Neural progenitor cell (in vitro differentiated cells): ENCODE results near the gene TOGARAM1. TPM values are rescaled to one million over a fixed set of nuclear protein-coding genes. Genes with fewer than 3 reads are reported as not detected.

Source experiments
- DNase-seq: peaks from one replicate; pipeline ENCODE4 v3.0.0-alpha.2; 2016; ENCODE audit warnings: low spot score
- H2AFZ ChIP-seq: fragments of 200-600 bp; sonication (generic); replicated peaks from 2 replicates; pipeline ENCODE4 v1.6.1; 2016; ENCODE audit warnings: antibody characterized with exemption
- H3F3A ChIP-seq: fragments of 200-600 bp; sonication (generic); 2 replicates; pipeline ENCODE4 v1.6.1; 2016; ENCODE audit warnings: antibody characterized with exemption, low read depth
- H3K27ac ChIP-seq: fragments of 200-600 bp; sonication (generic); 2 replicates; pipeline ENCODE4 v1.5.1; 2016; ENCODE audit warnings: mild to moderate bottlenecking
- H3K27me3 ChIP-seq: fragments of 200-600 bp; sonication (generic); 2 replicates; pipeline ENCODE4 v1.6.1; 2016; ENCODE audit warnings: mild to moderate bottlenecking, moderate library complexity
- H3K36me3 ChIP-seq: fragments of 200-600 bp; sonication (generic); 2 replicates; pipeline ENCODE4 v1.5.1; 2016
- H3K4me1 ChIP-seq: fragments of 200-600 bp; sonication (generic); 2 replicates; pipeline ENCODE4 v1.6.1; 2016; ENCODE audit warnings: mixed run types
- H3K4me2 ChIP-seq: fragments of 200-600 bp; sonication (generic); 2 replicates; pipeline ENCODE4 v1.6.1; 2016
- H3K4me3 ChIP-seq: fragments of 200-600 bp; sonication (generic); 2 replicates; pipeline ENCODE4 v1.5.1; 2016
- H3K79me2 ChIP-seq: fragments of 200-600 bp; sonication (generic); 2 replicates; pipeline ENCODE4 v1.6.1; 2016; ENCODE audit warnings: low read depth
- H3K9ac ChIP-seq: fragments of 200-600 bp; sonication (generic); 2 replicates; pipeline ENCODE4 v1.6.1; 2016
- H3K9me3 ChIP-seq: fragments of 200-600 bp; sonication (generic); 2 replicates; pipeline ENCODE4 v1.5.1; 2016; ENCODE audit warnings: low read depth
- H4K20me1 ChIP-seq: fragments of 200-600 bp; sonication (generic); 2 replicates; pipeline ENCODE4 v1.6.1; 2016; ENCODE audit warnings: low read depth
- H3K27ac Mint-ChIP-seq: 3 replicates; pipeline ENCODE4 v1.8.0; 2021; ENCODE audit warnings: mixed read lengths
- H3K27me3 Mint-ChIP-seq: 2 replicates; pipeline ENCODE4 v1.8.0; 2022; ENCODE audit warnings: low read depth, mild to moderate bottlenecking, inconsistent platforms, moderate library complexity, mixed read lengths; ENCODE audit not compliant: insufficient read depth
- H3K36me3 Mint-ChIP-seq: 3 replicates; pipeline ENCODE4 v1.8.0; 2021; ENCODE audit warnings: mixed read lengths
- H3K4me1 Mint-ChIP-seq: 3 replicates; pipeline ENCODE4 v1.8.0; 2021; ENCODE audit warnings: mixed read lengths
- H3K4me3 Mint-ChIP-seq: 3 replicates; pipeline ENCODE4 v1.8.0; 2021; ENCODE audit warnings: mild to moderate bottlenecking, moderate library complexity, mixed read lengths
- H3K9me3 Mint-ChIP-seq: 3 replicates; pipeline ENCODE4 v1.8.0; 2020; ENCODE audit warnings: mixed read lengths
- EZH2 ChIP-seq: fragments of 200-600 bp; sonication (generic); IDR thresholded peaks from 2 replicates; pipeline ENCODE4 v1.6.1; 2017; ENCODE audit warnings: antibody characterized with exemption, mild to moderate bottlenecking, moderate library complexity
- EZH2phosphoT487 ChIP-seq: fragments of 200-600 bp; sonication (generic); IDR thresholded peaks from 2 replicates; pipeline ENCODE4 v1.6.1; 2017; ENCODE audit warnings: antibody characterized with exemption
- total RNA-seq: library from RNA; depleted of rRNA; stranded (reverse); fragments of >200 nt; gene quantifications from 2 replicates; pipeline ENCODE4 v1.2.3, GENCODE V29; 2015; ENCODE audit warnings: low replicate concordance
- TF ChIP-seq, protein P1 (sequence below): fragments of 200-600 bp; sonication (generic); IDR thresholded peaks from 2 replicates; pipeline ENCODE4 v1.5.1; 2017; ENCODE audit warnings: antibody characterized with exemption, mild to moderate bottlenecking

The TOGARAM1 gene
- total RNA-seq, 1 donor from 2014 or later = 23.1 TPM

DNA sequence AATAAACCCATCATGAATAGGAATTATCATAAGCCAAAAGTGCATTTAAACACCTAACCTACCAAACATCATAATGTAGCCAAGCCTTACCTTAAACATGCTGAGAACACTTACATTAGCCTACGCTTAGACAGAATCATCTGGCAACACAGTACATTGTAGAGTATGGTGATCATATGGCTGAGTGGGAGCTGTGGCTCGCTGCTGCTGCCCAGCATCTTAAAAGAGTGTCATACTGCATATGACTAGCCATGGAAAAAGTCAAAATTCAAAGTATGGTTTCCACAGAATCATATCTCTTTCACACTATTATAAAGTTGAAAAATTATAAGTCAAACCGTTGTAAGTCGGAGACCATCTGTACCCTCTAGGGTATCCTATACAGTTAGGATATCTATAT is 89.9 kb downstream of the TOGARAM1 start:
- no peak for DNase-seq
- no peaks in the 10 kb centered on the region for H3K27me3 ChIP-seq
- no peaks in the 10 kb centered on the region for H3K79me2 ChIP-seq
- no peaks in the 10 kb centered on the region for H3K9me3 ChIP-seq
- no peak overlapping the region for H3K9ac ChIP-seq
- Mint-ChIP-seq H3K36me3 (peaks cover 13% of the 10 kb centered on the region), H3K4me3 (no peak overlapping the region), H3K27me3 (peaks cover 3% of the 10 kb centered on the region), H3K9me3 (no peaks in the 10 kb centered on the region), H3K4me1 (no peaks in the 10 kb centered on the region), H3K27ac (no peak overlapping the region)
- H2AFZ ChIP-seq = no peak overlapping the region
- no peak overlapping the region for H3K4me3 ChIP-seq
- no peak overlapping the region for H3K27ac ChIP-seq
- H3F3A ChIP-seq = no peaks in the 10 kb centered on the region
- TF ChIP-seq EZH2 (no peak), EZH2phosphoT487 (no peak)
- TF ChIP-seq, protein P1, sequence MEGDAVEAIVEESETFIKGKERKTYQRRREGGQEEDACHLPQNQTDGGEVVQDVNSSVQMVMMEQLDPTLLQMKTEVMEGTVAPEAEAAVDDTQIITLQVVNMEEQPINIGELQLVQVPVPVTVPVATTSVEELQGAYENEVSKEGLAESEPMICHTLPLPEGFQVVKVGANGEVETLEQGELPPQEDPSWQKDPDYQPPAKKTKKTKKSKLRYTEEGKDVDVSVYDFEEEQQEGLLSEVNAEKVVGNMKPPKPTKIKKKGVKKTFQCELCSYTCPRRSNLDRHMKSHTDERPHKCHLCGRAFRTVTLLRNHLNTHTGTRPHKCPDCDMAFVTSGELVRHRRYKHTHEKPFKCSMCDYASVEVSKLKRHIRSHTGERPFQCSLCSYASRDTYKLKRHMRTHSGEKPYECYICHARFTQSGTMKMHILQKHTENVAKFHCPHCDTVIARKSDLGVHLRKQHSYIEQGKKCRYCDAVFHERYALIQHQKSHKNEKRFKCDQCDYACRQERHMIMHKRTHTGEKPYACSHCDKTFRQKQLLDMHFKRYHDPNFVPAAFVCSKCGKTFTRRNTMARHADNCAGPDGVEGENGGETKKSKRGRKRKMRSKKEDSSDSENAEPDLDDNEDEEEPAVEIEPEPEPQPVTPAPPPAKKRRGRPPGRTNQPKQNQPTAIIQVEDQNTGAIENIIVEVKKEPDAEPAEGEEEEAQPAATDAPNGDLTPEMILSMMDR = no peak
- H3K4me2 ChIP-seq = no peak overlapping the region
- H3K36me3 ChIP-seq = peaks cover 4% of the 10 kb centered on the region
- H4K20me1 ChIP-seq = no peaks in the 10 kb centered on the region
- no peaks in the 10 kb centered on the region for H3K4me1 ChIP-seq

DNA sequence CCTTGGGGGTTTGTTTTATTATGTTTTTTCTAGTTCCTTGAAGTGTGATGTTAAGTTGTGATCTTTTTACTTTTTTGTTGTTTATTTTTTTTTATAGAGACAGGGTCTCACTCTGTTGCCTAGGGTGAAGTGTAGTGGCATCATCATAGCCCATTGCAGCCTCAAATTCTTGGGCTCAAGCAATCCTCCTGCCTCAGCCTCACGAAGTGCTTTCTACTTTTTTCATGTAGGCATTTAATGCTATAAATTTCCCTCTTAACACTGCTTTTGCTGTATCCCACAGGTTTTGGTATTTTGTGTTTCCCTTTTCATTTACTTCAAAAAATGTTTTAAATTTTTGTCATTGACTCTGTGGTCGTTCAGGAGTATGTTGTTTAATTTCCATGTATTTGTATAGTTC is 95.4 kb downstream of the TOGARAM1 start:
- Histone ChIP-seq H3K9me3 (no peaks in the 10 kb centered on the region), H3K4me3 (no peak overlapping the region), H3K27ac (no peak overlapping the region), H3K4me1 (no peaks in the 10 kb centered on the region), H3K4me2 (no peak overlapping the region), H2AFZ (no peak overlapping the region), H4K20me1 (no peaks in the 10 kb centered on the region), H3K27me3 (no peaks in the 10 kb centered on the region), H3K9ac (no peak overlapping the region), H3F3A (no peaks in the 10 kb centered on the region), H3K36me3 (peaks cover 7% of the 10 kb centered on the region), H3K79me2 (no peaks in the 10 kb centered on the region)
- DNase-seq = no peak
- H3K27me3 Mint-ChIP-seq = no peaks in the 10 kb centered on the region
- TF ChIP-seq EZH2phosphoT487 (no peak), EZH2 (no peak)
- TF ChIP-seq, protein P1 = no peak
- no peak overlapping the region for H3K4me3 Mint-ChIP-seq
- peaks cover 20% of the 10 kb centered on the region for H3K36me3 Mint-ChIP-seq
- H3K4me1 Mint-ChIP-seq = no peaks in the 10 kb centered on the region
- no peaks in the 10 kb centered on the region for H3K9me3 Mint-ChIP-seq
- no peak overlapping the region for H3K27ac Mint-ChIP-seq

DNA sequence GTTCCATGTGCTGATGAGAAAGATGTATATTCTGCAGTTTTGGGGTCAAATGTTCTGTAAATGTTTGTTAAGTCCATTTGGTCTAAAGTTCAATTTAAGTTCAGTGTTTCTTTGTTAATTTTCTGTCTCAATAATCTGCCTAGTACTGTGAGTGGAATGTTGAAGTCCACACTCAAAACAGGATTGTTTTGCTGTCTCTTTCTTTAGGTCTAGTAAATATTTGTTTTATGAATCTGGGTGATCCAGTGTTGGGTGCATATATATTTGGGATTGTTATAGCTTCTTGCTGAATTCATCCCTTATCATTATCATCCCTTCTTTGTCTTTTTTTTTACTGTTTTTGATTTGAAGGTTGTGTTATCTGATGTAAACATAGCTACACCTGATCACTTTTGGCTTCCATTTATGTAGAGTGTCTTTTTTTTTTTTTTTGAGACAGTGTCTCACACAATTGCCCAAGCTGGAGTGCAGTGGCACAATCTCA is 95.9 kb downstream of the TOGARAM1 start:
- Histone ChIP-seq H3K4me1 (no peaks in the 10 kb centered on the region), H3K9me3 (no peaks in the 10 kb centered on the region), H3K4me3 (no peak overlapping the region), H3K4me2 (no peak overlapping the region), H3F3A (no peaks in the 10 kb centered on the region), H3K9ac (no peak overlapping the region), H3K27me3 (no peaks in the 10 kb centered on the region), H2AFZ (no peak overlapping the region), H3K79me2 (no peaks in the 10 kb centered on the region), H3K36me3 (peaks cover 7% of the 10 kb centered on the region), H3K27ac (no peak overlapping the region), H4K20me1 (no peaks in the 10 kb centered on the region)
- no peaks in the 10 kb centered on the region for H3K27me3 Mint-ChIP-seq
- H3K4me1 Mint-ChIP-seq = no peaks in the 10 kb centered on the region
- no peak for DNase-seq
- H3K27ac Mint-ChIP-seq = no peak overlapping the region
- H3K9me3 Mint-ChIP-seq = no peaks in the 10 kb centered on the region
- TF ChIP-seq EZH2 (no peak), EZH2phosphoT487 (no peak)
- TF ChIP-seq, protein P1 = no peak
- peaks cover 20% of the 10 kb centered on the region for H3K36me3 Mint-ChIP-seq
- no peak overlapping the region for H3K4me3 Mint-ChIP-seq
